GM13977 (cell line): ENCODE measurements around the gene LSAMP.

Experiments used
- DNase-seq: peaks from one replicate; pipeline ENCODE4 v3.0.0; 2012; ENCODE audit warnings: low spot score
- CTCF ChIP-seq: IDR thresholded peaks from 2 replicates; pipeline ENCODE4 v1.5.1; 2012; ENCODE audit warnings: mild to moderate bottlenecking, control low read depth; ENCODE audit not compliant: insufficient read depth; ENCODE audit errors: extremely low read depth, missing control alignments
- in situ Hi-C: fragments of 300-500 bp; cut with MboI; formaldehyde crosslinking; loops from one replicate; pipeline ENCODE4 v1.12.0; 2022; ENCODE audit warnings: low sequenced_read_pairs, low pct_unique_long_range_greater_than_20kb, mixed read lengths, inconsistent platforms; ENCODE audit not compliant: unreplicated experiment

LSAMP gene

GRCh38 chr3:115843206-115843605 is 602.1 kb downstream of the LSAMP start:
- DNase-seq: no peak
- no peak for TF ChIP-seq CTCF
- in situ Hi-C loops: no loop called here

DNA sequence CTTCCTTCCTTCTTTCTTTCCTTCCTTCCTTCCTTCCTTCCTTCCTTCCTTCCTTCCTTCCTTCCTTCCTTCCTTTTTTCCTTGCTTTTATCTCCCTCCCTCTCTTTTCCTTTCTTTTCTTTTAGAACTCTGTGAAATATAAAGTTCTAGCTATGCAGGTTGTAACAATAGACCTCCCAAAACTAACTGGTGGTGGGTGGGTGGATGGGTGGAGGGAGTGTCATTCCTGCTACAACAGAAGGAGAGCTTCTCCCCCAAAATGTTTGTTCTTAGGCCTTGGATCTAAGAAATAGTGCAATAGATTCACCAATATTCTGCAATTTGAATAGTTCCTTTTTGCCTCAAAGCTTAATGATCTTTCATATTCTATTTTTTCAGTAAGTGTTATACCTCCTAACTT is 606.0 kb downstream of the LSAMP start:
- DNase-seq: no peak
- TF ChIP-seq CTCF: no peak
- in situ Hi-C loops: no loop called here

- in situ Hi-C loops: no loop called here
- DNase-seq: no peak
- no peak for TF ChIP-seq CTCF
Measured at GRCh38 chr3:115838786-115839185, 606.5 kb downstream of the LSAMP start.

DNA sequence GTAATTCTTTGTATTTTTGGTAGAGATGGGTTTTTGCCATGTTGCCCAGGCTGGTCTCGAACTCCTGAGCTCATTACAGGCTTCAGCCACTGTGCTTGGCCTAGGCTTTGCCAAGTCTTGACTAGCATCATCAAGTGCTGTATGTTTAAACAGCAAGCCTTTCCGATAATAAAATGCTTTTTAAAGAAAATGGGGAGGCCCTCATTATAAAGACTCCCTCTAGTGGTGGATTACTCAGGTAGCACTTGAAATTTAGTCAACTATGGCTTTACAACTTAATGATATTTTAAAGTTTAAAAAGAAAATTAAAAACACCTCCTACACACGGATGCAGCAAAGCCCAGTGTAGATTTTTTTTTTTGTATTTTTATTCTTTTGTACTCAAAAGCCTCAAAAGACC is 608.3 kb downstream of the LSAMP start:
- TF ChIP-seq CTCF: peak; percentile 62
- DNase-seq: peak; percentile 19
- in situ Hi-C loops: no loop called here

DNA sequence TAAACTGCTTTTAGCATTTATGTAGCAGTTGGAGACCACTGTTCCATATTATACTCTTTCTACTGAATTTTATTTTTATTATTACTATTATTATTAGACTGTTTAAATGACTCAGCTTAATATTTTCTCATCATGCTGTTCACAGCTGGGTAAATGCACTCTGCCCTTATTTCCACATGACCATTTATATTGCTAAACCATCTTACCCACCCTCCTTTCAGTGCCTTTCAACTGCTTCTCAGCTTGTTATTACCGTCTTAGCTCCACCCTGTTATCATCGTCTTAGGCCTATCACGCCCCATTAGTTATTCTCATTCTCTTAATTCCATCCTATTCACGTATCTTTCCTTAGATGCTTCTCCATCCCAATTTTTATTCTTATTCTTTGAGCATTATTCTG is 609.3 kb downstream of the LSAMP start:
- no peak for DNase-seq
- in situ Hi-C loops: no loop called here
- TF ChIP-seq CTCF: no peak

DNA sequence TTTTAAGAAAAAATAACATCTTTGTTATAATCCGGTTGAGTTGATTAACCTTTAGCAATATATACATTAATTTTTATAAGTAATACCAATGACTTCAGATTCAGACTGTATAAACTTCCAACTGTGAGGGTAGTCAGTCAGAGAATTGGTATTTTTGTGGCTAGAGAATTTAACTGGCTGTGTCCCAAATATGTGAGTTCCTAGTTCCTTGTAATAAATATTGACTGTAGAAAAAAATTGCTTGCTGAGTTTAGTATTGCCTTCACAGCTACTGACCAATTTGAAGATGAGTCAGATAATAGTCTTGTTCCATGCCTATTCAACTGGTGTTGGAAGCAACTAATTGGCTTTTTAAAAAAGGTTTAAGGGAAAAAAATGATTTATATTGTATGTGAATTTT is 611.2 kb downstream of the LSAMP start:
- in situ Hi-C loops: no loop called here
- no peak for TF ChIP-seq CTCF
- no peak for DNase-seq

GRCh38 chr3:115833074-115833473 is 612.2 kb downstream of the LSAMP start:
- DNase-seq: no peak
- in situ Hi-C loops: no loop called here

More at GRCh38 chr3:115833074-115833473, 612.2 kb downstream of the LSAMP start:
- no peak for TF ChIP-seq CTCF
